Body of pancreas (tissue), 4 donors: ENCODE results near the gene TNFRSF18. TPM values are rescaled to one million over a fixed set of nuclear protein-coding genes. Genes with fewer than 3 reads are reported as not detected.

Experiments used
- ATAC-seq: fragments of 150-250 bp; one replicate; pipeline ENCODE4 v1.9.1; 2016
- DNase-seq, 4 donors: peaks; one replicate each; pipeline ENCODE4 v3.0.0-alpha.2; 2019
- H3K27ac ChIP-seq, 4 donors: fragments of 200-600 bp; sonication (generic); 1 replicate in 3 of 4; 2 replicates in 1 of 4; pipeline versions ENCODE4 v1.5.1 to v1.6.1; 2016 to 2019; ENCODE audit warnings: mild to moderate bottlenecking in 1 of 4, mixed read lengths in 1 of 4, moderate library complexity in 1 of 4
- H3K27me3 ChIP-seq, 2 donors: fragments of 200-600 bp; sonication (generic); one replicate each; pipeline ENCODE4 v1.6.0; 2016; ENCODE audit warnings: mild to moderate bottlenecking in 1 of 2
- H3K36me3 ChIP-seq, 2 donors: fragments of 200-600 bp; sonication (generic); replicated peaks in 1 of 2; 2 replicates each; pipeline ENCODE4 v1.5.1; 2016; ENCODE audit warnings: low read depth in 2 of 2; ENCODE audit not compliant: insufficient read depth in 1 of 2
- H3K4me1 ChIP-seq: fragments of 200-600 bp; sonication (generic); one replicate; pipeline ENCODE4 v1.6.0; 2016
- H3K4me3 ChIP-seq, 2 donors: fragments of 200-600 bp; sonication (generic); 1 replicate in 1 of 2; 2 replicates in 1 of 2; pipeline ENCODE4 v1.5.1; 2016 to 2019
- H3K9me3 ChIP-seq, 3 donors: fragments of 200-600 bp; sonication (generic); 1 replicate in 2 of 3; 2 replicates in 1 of 3; pipeline ENCODE4 v1.5.1; 2016
- POLR2A ChIP-seq, 3 donors: fragments of 450-650 bp; IDR thresholded peaks; one replicate each; pipeline ENCODE4 v1.6.1; 2016; ENCODE audit warnings: antibody characterized with exemption in 3 of 3, mild to moderate bottlenecking in 2 of 3
- WGBS, 2 donors: methylation state at CpG; one replicate each; pipeline ENCODE4 v1.1.5; 2017; 5-methylcytosine and 5-hydroxymethylcytosine counted together
- intact Hi-C: fragments of 100-400 bp; cut with DNase I; formaldehyde crosslinking; loops from one replicate; pipeline ENCODE4 v1.15.1; 2023
- total RNA-seq, 2 donors: library from RNA; depleted of rRNA; stranded (reverse); fragments of >200 nt; gene quantifications; one replicate each; pipeline ENCODE4 v1.1.0, GENCODE V29; 2016
- TF ChIP-seq, protein P1 (sequence below), 7 experiments: fragments of 450-650 bp in 4 of 7; fragments of 200-600 bp in 3 of 7; sonication (generic) in 3 of 7; IDR thresholded peaks; one replicate each; pipeline ENCODE4 v1.5.1; 2016 to 2019; ENCODE audit warnings: antibody characterized with exemption in 7 of 7

TNFRSF18 gene
- total RNA-seq, 2 donors from 2014 or later = not detected

DNA sequence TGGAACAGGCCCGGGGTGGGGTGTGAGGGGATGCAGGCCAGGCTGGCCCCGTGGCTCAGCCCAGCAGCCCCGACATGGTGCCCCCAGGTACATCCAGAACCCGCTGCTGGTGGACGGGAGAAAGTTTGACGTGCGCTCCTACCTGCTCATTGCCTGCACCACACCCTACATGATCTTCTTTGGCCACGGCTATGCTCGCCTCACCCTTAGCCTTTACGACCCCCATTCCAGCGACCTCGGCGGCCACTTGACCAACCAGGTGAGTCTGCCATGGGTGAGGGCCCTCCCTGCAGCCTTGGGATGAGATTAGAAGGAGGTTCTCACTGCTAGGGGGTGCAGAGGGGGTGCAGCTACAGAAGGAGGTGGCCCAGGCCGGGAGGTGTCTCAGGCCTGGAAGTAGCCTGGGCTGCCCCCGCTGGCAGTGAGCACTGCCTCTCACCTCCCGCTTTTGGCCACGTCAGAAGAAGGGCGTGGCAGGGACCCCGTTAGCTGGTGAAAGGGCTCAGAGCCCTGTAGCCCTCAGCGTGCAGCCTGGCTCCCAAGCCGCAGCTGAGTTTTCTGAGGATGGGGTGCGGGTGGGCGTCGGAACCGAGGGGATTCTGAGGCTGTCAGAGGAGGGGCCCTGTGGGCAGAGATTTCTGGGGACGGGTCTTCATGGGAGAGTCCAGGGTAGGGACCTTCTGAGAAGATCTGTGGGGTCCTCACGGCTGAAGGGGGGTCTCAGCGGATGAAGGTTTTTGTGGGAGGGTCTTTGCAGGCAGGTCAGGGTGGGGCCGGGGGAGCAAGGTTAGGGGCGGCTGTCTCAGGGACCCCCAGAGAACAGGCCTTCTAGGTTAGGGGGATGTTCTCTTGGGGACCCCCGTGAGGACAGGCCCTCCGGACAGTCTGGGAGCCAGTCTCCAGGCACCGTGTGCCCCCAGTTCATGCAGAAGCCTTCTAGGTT, 22.3 kb downstream of the TNFRSF18 start:
- WGBS, 2 donors = 88 to 91% methylated on average over 22 to 30 of the region's 33 CpGs
- H3K4me3 ChIP-seq = no peak overlapping the region
- DNase-seq (no peak), ATAC-seq (no peak)
- no peaks in the 10 kb centered on the region for H3K36me3 ChIP-seq
- no peak overlapping the region for H3K27ac ChIP-seq
- no peak for TF ChIP-seq POLR2A (IDR thresholded peaks at IDR 0.05)
- TF ChIP-seq, protein P1, sequence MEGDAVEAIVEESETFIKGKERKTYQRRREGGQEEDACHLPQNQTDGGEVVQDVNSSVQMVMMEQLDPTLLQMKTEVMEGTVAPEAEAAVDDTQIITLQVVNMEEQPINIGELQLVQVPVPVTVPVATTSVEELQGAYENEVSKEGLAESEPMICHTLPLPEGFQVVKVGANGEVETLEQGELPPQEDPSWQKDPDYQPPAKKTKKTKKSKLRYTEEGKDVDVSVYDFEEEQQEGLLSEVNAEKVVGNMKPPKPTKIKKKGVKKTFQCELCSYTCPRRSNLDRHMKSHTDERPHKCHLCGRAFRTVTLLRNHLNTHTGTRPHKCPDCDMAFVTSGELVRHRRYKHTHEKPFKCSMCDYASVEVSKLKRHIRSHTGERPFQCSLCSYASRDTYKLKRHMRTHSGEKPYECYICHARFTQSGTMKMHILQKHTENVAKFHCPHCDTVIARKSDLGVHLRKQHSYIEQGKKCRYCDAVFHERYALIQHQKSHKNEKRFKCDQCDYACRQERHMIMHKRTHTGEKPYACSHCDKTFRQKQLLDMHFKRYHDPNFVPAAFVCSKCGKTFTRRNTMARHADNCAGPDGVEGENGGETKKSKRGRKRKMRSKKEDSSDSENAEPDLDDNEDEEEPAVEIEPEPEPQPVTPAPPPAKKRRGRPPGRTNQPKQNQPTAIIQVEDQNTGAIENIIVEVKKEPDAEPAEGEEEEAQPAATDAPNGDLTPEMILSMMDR (IDR thresholded peaks at IDR 0.05) = no peak
- no peaks in the 10 kb centered on the region for H3K27me3 ChIP-seq
- no peaks in the 10 kb centered on the region for H3K4me1 ChIP-seq
- intact Hi-C loops = no loop called here
- H3K9me3 ChIP-seq = no peaks in the 10 kb centered on the region

DNA sequence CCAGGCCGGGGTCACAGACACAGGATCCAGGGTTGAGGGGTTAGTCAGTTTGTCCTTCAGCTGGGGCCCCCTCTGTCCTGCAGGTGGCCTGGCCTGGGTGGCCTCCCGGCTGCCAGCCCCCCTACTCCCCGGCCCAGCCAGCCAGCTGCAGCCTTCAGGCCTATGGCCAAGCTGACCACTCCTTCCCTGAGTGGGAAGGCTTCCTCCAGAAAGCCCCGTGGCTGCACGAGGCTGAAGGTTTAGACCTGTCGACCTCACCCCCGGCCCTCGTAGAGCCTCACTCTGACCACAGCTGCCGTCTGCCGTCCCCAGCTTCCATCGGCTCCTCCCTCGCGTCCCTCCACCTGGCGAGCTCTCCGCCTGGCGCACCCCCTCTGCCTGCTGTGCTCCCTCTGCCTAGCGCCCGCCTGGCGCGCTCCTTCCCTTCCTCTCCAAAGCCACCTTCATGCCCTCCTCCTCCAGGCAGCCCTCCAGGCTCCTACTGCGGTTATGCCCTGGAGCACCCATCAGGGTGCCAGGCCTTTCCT, 23.1 kb downstream of the TNFRSF18 start:
- ATAC-seq = no peak
- no peak overlapping the region for H3K4me3 ChIP-seq
- DNase-seq = peak in 1 of 4 donors; percentile 5
- H3K9me3 ChIP-seq = no peaks in the 10 kb centered on the region
- WGBS, 2 donors = 87 to 91% methylated on average over 19 to 21 of the region's 21 CpGs
- H3K36me3 ChIP-seq = no peaks in the 10 kb centered on the region
- no peak overlapping the region for H3K27ac ChIP-seq
- intact Hi-C loops = no loop called here
- no peaks in the 10 kb centered on the region for H3K4me1 ChIP-seq
- TF ChIP-seq POLR2A (IDR thresholded peaks at IDR 0.05) = no peak
- TF ChIP-seq, protein P1 (IDR thresholded peaks at IDR 0.05) = no peak
- no peaks in the 10 kb centered on the region for H3K27me3 ChIP-seq

DNA sequence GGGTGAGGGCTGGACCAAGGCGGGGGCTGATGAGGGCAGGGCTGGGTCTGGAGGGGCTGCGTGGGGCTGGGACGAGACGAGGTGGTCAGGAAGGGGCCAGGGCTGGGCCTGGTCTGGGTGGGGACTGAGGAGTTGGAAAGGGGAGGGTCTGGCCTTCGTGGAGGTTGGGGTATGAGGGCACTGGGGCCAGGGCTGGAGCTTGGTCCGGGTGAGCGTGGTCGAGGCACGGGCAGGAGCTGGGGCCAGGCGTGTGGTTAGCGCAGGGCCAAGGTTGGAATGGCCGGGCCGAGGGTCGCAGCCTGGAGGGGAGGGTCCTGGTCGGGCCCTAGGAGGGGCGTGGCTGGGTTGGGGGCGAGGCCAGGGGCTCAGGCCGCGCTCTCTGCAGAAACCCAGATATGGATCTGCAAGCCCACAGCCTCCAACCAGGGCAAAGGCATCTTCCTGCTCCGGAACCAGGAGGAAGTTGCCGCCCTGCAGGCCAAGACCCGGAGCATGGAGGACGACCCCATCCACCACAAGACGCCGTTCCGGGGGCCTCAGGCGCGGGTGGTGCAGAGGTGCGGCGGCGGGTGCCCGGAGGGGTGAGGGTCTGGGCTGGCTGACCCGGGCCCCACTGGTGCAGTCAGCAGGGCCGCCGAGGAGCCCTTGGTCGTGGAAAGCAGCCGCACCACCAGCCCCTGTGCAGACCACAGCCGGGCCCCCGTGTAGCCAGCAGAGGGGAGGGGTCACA, 23.7 kb downstream of the TNFRSF18 start:
- ATAC-seq (no peak), DNase-seq (peak in 2 of 4 donors; percentile 4 to 11)
- no peaks in the 10 kb centered on the region for H3K4me1 ChIP-seq
- no peak overlapping the region for H3K4me3 ChIP-seq
- 78 to 87% methylated on average over 16 to 35 of the region's 39 CpGs for WGBS, 2 donors
- no peak overlapping the region for H3K27ac ChIP-seq
- no peaks in the 10 kb centered on the region for H3K9me3 ChIP-seq
- no peaks in the 10 kb centered on the region for H3K27me3 ChIP-seq
- no peaks in the 10 kb centered on the region for H3K36me3 ChIP-seq
- TF ChIP-seq POLR2A (IDR thresholded peaks at IDR 0.05) = no peak
- TF ChIP-seq, protein P1 (IDR thresholded peaks at IDR 0.05) = no peak
- intact Hi-C loops = no loop called here

DNA sequence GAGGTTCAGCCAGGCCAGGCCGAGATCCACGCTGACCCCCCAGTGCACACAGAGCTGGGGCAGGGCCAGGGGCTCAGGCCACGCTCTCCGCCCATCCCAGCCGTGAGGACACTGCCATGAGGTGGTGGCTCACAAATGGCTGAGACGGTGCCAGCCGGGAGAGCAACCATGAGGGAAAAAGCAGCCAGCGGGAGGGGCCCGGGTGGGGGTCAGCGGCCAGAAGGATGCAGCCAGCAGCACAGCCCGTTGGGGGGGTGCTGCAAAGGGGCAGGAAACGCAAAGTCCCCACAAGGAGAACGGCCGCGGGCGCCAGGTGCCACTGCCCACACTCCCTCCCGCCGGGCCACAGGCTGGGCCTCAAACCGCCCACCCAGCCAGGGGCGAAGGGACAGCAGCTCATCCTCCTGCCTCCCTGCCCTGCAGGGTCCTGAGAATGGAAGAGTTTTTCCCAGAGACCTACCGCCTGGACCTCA, 24.4 kb downstream of the TNFRSF18 start:
- no peaks in the 10 kb centered on the region for H3K4me1 ChIP-seq
- no peak overlapping the region for H3K4me3 ChIP-seq
- H3K9me3 ChIP-seq = no peaks in the 10 kb centered on the region
- H3K27me3 ChIP-seq = no peaks in the 10 kb centered on the region
- WGBS, 2 donors = 80 to 82% methylated on average over 18 to 21 of the region's 21 CpGs
- TF ChIP-seq, protein P1 (IDR thresholded peaks at IDR 0.05) = no peak
- TF ChIP-seq POLR2A (IDR thresholded peaks at IDR 0.05) = no peak
- DNase-seq = peak in 2 of 4 donors; percentile 6 to 9
- intact Hi-C loops = no loop called here
- H3K27ac ChIP-seq = no peak overlapping the region
- no peak for ATAC-seq
- no peaks in the 10 kb centered on the region for H3K36me3 ChIP-seq
